Panc1 (cell line): Measurements from ENCODE around the gene XIRP2. TPM values are rescaled to one million over a fixed set of nuclear protein-coding genes. Genes with fewer than 3 reads are reported as not detected.

Source experiments
- ATAC-seq: fragments of 200-7000 bp; cut with Tn5 transposase; 2 replicates; pipeline ENCODE4 v1.9.1; 2020; ENCODE audit warnings: mild to moderate bottlenecking, moderate library complexity
- BruUV-seq: library from RNA; stranded (reverse); fragments of 400-500 nt; replicated peaks from 2 replicates; lab custom pipeline; 2021; lab: Mats Ljungman, UMichigan
- CTCF ChIA-PET: fragments of 300-600 bp; sonication (Branson Sonifier 250); formaldehyde crosslinking; loops from one replicate; lab custom pipeline; 2022; ENCODE audit warnings: antibody characterized with exemption; lab: Charles Lee
- POLR2A ChIA-PET: fragments of 300-600 bp; sonication (Branson Sonifier 250); formaldehyde crosslinking; loops from one replicate; lab custom pipeline; 2022; ENCODE audit warnings: antibody characterized with exemption; lab: Charles Lee
- DNase-seq: peaks from one replicate; pipeline ENCODE4 v3.0.0-alpha.2; 2010; ENCODE audit warnings: low read depth, low spot score
- H3K27ac ChIP-seq: 2 replicates; pipeline ENCODE4 v1.5.1; 2011; ENCODE audit warnings: mild to moderate bottlenecking, low read length, inconsistent platforms
- H3K27me3 ChIP-seq: fragments of 200-500 bp; sonication (Bioruptor generic); 2 replicates; pipeline ENCODE4 v1.6.0; 2014; ENCODE audit warnings: low read length, inconsistent platforms; ENCODE audit not compliant: control insufficient read depth, insufficient read depth
- H3K36me3 ChIP-seq: fragments of 200-500 bp; sonication (Bioruptor generic); 2 replicates; pipeline ENCODE4 v1.5.1; 2014; ENCODE audit warnings: inconsistent platforms, mild to moderate bottlenecking, low read length, moderate library complexity; ENCODE audit not compliant: control insufficient read depth, insufficient read depth
- H3K4me1 ChIP-seq: 2 replicates; pipeline ENCODE4 v1.5.1; 2011; ENCODE audit warnings: inconsistent platforms, mild to moderate bottlenecking, low read length, moderate library complexity; ENCODE audit not compliant: control insufficient read depth, insufficient read depth
- H3K4me3 ChIP-seq, 2 experiments: 2 replicates each; pipeline ENCODE4 v1.5.1; 2011 to 2012; ENCODE audit warnings: low read depth in 2 of 2, low read length in 2 of 2, mild to moderate bottlenecking in 2 of 2, inconsistent platforms in 1 of 2, moderate library complexity in 1 of 2
- H3K9me3 ChIP-seq: fragments of 200-500 bp; sonication (Bioruptor generic); 2 replicates; pipeline ENCODE4 v1.5.1; 2014; ENCODE audit warnings: low read depth, mild to moderate bottlenecking, inconsistent platforms, low read length, moderate library complexity; ENCODE audit not compliant: control insufficient read depth, insufficient read depth
- CTCF ChIP-seq: fragments of 450-650 bp; IDR thresholded peaks from 2 replicates; pipeline ENCODE4 v1.5.1; 2017; ENCODE audit warnings: mild to moderate bottlenecking
- POLR2AphosphoS5 ChIP-seq: IDR thresholded peaks from 2 replicates; pipeline ENCODE4 v1.6.1; 2012; ENCODE audit warnings: mild to moderate bottlenecking, low read depth, low read length, moderate library complexity
- REST ChIP-seq, 2 experiments: IDR thresholded peaks; 2 replicates each; pipeline ENCODE4 v1.6.1; 2011 to 2012; ENCODE audit warnings: low read depth in 2 of 2, control low read depth in 1 of 2, low read length in 1 of 2, mild to moderate bottlenecking in 1 of 2, moderate library complexity in 1 of 2; ENCODE audit not compliant: insufficient read depth in 1 of 2
- SIN3A ChIP-seq: IDR thresholded peaks from 2 replicates; pipeline ENCODE4 v1.6.1; 2012; ENCODE audit warnings: low read depth, mild to moderate bottlenecking, low read length, moderate library complexity, borderline replicate concordance; ENCODE audit not compliant: insufficient read depth
- TCF7L2 ChIP-seq: IDR thresholded peaks from 2 replicates; pipeline ENCODE4 v1.6.1; 2011; ENCODE audit warnings: mild to moderate bottlenecking, low read depth, low read length, inconsistent platforms
- in situ Hi-C: cut with HindIII; loops from 2 replicates; pipeline ENCODE4 v1.10.0; 2016; ENCODE audit warnings: low sequenced_read_pairs, low pct_unique_long_range_greater_than_20kb
- intact Hi-C: fragments of 100-400 bp; cut with micrococcal nuclease; formaldehyde crosslinking; loops from one replicate; pipeline ENCODE4 v1.10.0; 2022; ENCODE audit not compliant: unreplicated experiment
- total RNA-seq: library from RNA; stranded (reverse); gene quantifications from one replicate; pipeline ENCODE4 v1.2.1, GENCODE V29; 2021; ENCODE audit not compliant: unreplicated experiment

XIRP2 gene
- total RNA-seq, 1 experiment from 2014 or later = not detected

GRCh38 chr2:166972002-166972401 lies 83.7 kb downstream of the XIRP2 start:
- no peak for TF ChIP-seq REST (IDR thresholded peaks at IDR 0.05; ENCODE audit: insufficient read depth in 1 of 2, low read depth in 2 of 2, low read length in 1 of 2)
- no peak for TF ChIP-seq POLR2AphosphoS5
- no peak for TF ChIP-seq TCF7L2
- no peak for TF ChIP-seq CTCF
- no peak for TF ChIP-seq SIN3A
- no TSS peak for BruUV-seq
- no peak for DNase-seq
- intact Hi-C loops (no loop called here), in situ Hi-C loops (no loop called here)
- no peaks in the 10 kb centered on the region for H3K27me3 ChIP-seq
- no peaks in the 10 kb centered on the region for H3K36me3 ChIP-seq
- H3K4me3 ChIP-seq = no peak overlapping the region
- ChIA-PET CTCF (no interaction called here), POLR2A (no interaction called here)
- no peak overlapping the region for H3K27ac ChIP-seq
- H3K9me3 ChIP-seq = no peaks in the 10 kb centered on the region
- ATAC-seq = no peak; the same call in 1 of the 2 replicates
- H3K4me1 ChIP-seq = no peaks in the 10 kb centered on the region

GRCh38 chr2:166972418-166972817 lies 84.1 kb downstream of the XIRP2 start:
- ATAC-seq (no peak), DNase-seq (no peak)
- Histone ChIP-seq H3K9me3 (no peaks in the 10 kb centered on the region), H3K4me1 (no peaks in the 10 kb centered on the region), H3K27me3 (no peaks in the 10 kb centered on the region), H3K27ac (no peak overlapping the region), H3K36me3 (no peaks in the 10 kb centered on the region), H3K4me3 (no peak overlapping the region)
- CTCF ChIA-PET = no interaction called here
- POLR2A ChIA-PET = no interaction called here
- BruUV-seq = no TSS peak
- in situ Hi-C loops (no loop called here), intact Hi-C loops (no loop called here)
- TF ChIP-seq TCF7L2 (no peak), POLR2AphosphoS5 (no peak), CTCF (no peak), SIN3A (no peak), REST (IDR thresholded peaks at IDR 0.05; ENCODE audit: insufficient read depth in 1 of 2, low read depth in 2 of 2, low read length in 1 of 2) (no peak)
